Hepatocyte (in vitro differentiated cells): ENCODE measurements around the gene F7. TPM values are rescaled to one million over a fixed set of nuclear protein-coding genes. Genes with fewer than 3 reads are reported as not detected.
"Not testable (repeated sequence)": the region's sequence is repeated elsewhere in the genome, so short reads cannot be mapped to it uniquely, and the experiment has no call there.

ENCODE experiments used
- DNase-seq: peaks from one replicate; pipeline ENCODE4 v3.0.0-alpha.2; 2016; ENCODE audit warnings: low spot score
- H2AFZ ChIP-seq: fragments of 200-600 bp; sonication (generic); 2 replicates; pipeline ENCODE4 v1.6.0; 2016; ENCODE audit warnings: antibody characterized with exemption, mild to moderate bottlenecking
- H3K27ac ChIP-seq: fragments of 200-600 bp; sonication (generic); 2 replicates; pipeline ENCODE4 v1.5.1; 2016; ENCODE audit warnings: mild to moderate bottlenecking
- H3K27me3 ChIP-seq: fragments of 200-600 bp; sonication (generic); 2 replicates; pipeline ENCODE4 v1.6.1; 2016
- H3K36me3 ChIP-seq: fragments of 200-600 bp; sonication (generic); replicated peaks from 2 replicates; pipeline ENCODE4 v1.5.1; 2016; ENCODE audit warnings: low read depth; ENCODE audit not compliant: insufficient read depth
- H3K4me1 ChIP-seq: fragments of 200-600 bp; sonication (generic); 2 replicates; pipeline ENCODE4 v1.5.1; 2016; ENCODE audit warnings: mild to moderate bottlenecking, moderate library complexity; ENCODE audit not compliant: insufficient read depth
- H3K4me2 ChIP-seq: fragments of 200-600 bp; sonication (generic); 2 replicates; pipeline ENCODE4 v1.6.0; 2016
- H3K4me3 ChIP-seq: fragments of 200-600 bp; sonication (generic); 2 replicates; pipeline ENCODE4 v1.5.1; 2016; ENCODE audit warnings: mild to moderate bottlenecking
- H3K79me2 ChIP-seq: fragments of 200-600 bp; sonication (generic); 2 replicates; pipeline ENCODE4 v1.6.0; 2017; ENCODE audit warnings: mild to moderate bottlenecking
- H3K9me2 ChIP-seq: fragments of 200-600 bp; sonication (generic); replicated peaks from 2 replicates; pipeline ENCODE4 v1.6.0; 2017; ENCODE audit warnings: mild to moderate bottlenecking; ENCODE audit not compliant: insufficient read depth
- H3K9me3 ChIP-seq: fragments of 200-600 bp; sonication (generic); 2 replicates; pipeline ENCODE4 v1.5.1; 2016; ENCODE audit warnings: low read depth, mild to moderate bottlenecking
- H4K20me1 ChIP-seq: fragments of 200-600 bp; sonication (generic); 2 replicates; pipeline ENCODE4 v1.6.0; 2016; ENCODE audit warnings: mild to moderate bottlenecking; ENCODE audit not compliant: insufficient read depth, poor library complexity, severe bottlenecking
- EZH2 ChIP-seq: fragments of 200-600 bp; sonication (generic); IDR thresholded peaks from 2 replicates; pipeline ENCODE4 v1.6.1; 2016; ENCODE audit warnings: antibody characterized with exemption, mild to moderate bottlenecking, borderline replicate concordance
- EZH2phosphoT487 ChIP-seq: fragments of 200-600 bp; sonication (generic); IDR thresholded peaks from one replicate; pipeline ENCODE4 v1.6.1; 2018; ENCODE audit warnings: antibody characterized with exemption, mild to moderate bottlenecking, low read depth, moderate library complexity; ENCODE audit not compliant: unreplicated experiment, severe bottlenecking
- whole genome bisulfite sequencing: methylation state at CpG from one replicate; pipeline ENCODE4 v1.1.6; 2016; ENCODE audit warnings: low lambda C conversion rate; ENCODE audit errors: missing lambda C conversion rate; 5-methylcytosine and 5-hydroxymethylcytosine counted together
- polyA plus RNA-seq: library from polyadenylated mRNA; unstranded; fragments of >200 nt; fragmentation: Nextera tagmentation; extraction: Ambion mirVana; gene quantifications from 2 replicates; pipeline ENCODE4 v1.2.1, GENCODE V29; 2016
- total RNA-seq: library from RNA; depleted of rRNA; stranded (reverse); fragments of >200 nt; gene quantifications from 2 replicates; pipeline ENCODE4 v1.2.3, GENCODE V29; 2014
- TF ChIP-seq, protein P1 (sequence below): fragments of 200-600 bp; sonication (generic); IDR thresholded peaks from 2 replicates; pipeline ENCODE4 v1.5.1; 2016; ENCODE audit warnings: antibody characterized with exemption, mild to moderate bottlenecking; ENCODE audit not compliant: poor library complexity

The F7 gene
- total and polyA plus RNA-seq, 2 experiments from 2014 or later, result 12.6 to 24.0 TPM

GRCh38 chr13:113105921-113106452 is 396 bp downstream of the F7 start:
- H3K27ac ChIP-seq, result peak overlapping the region; percentile 94
- no peaks in the 10 kb centered on the region for H3K36me3 ChIP-seq
- peak overlapping the region; percentile 71 for H3K4me2 ChIP-seq
- no peak overlapping the region for H3K4me3 ChIP-seq
- no peaks in the 10 kb centered on the region for H3K9me2 ChIP-seq
- H4K20me1 ChIP-seq, result no peaks in the 10 kb centered on the region
- peaks cover 15% of the 10 kb centered on the region for H3K27me3 ChIP-seq
- H3K9me3 ChIP-seq, result no peaks in the 10 kb centered on the region
- peak; percentile 39 for DNase-seq
- WGBS, result 59% methylated on average over 9 of the region's 16 CpGs
- peaks cover 19% of the 10 kb centered on the region for H3K4me1 ChIP-seq
- H3K79me2 ChIP-seq, result no peaks in the 10 kb centered on the region
- H2AFZ ChIP-seq, result no peak overlapping the region
- TF ChIP-seq EZH2phosphoT487, result no peak
- TF ChIP-seq, protein P1, sequence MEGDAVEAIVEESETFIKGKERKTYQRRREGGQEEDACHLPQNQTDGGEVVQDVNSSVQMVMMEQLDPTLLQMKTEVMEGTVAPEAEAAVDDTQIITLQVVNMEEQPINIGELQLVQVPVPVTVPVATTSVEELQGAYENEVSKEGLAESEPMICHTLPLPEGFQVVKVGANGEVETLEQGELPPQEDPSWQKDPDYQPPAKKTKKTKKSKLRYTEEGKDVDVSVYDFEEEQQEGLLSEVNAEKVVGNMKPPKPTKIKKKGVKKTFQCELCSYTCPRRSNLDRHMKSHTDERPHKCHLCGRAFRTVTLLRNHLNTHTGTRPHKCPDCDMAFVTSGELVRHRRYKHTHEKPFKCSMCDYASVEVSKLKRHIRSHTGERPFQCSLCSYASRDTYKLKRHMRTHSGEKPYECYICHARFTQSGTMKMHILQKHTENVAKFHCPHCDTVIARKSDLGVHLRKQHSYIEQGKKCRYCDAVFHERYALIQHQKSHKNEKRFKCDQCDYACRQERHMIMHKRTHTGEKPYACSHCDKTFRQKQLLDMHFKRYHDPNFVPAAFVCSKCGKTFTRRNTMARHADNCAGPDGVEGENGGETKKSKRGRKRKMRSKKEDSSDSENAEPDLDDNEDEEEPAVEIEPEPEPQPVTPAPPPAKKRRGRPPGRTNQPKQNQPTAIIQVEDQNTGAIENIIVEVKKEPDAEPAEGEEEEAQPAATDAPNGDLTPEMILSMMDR, result no peak

DNA sequence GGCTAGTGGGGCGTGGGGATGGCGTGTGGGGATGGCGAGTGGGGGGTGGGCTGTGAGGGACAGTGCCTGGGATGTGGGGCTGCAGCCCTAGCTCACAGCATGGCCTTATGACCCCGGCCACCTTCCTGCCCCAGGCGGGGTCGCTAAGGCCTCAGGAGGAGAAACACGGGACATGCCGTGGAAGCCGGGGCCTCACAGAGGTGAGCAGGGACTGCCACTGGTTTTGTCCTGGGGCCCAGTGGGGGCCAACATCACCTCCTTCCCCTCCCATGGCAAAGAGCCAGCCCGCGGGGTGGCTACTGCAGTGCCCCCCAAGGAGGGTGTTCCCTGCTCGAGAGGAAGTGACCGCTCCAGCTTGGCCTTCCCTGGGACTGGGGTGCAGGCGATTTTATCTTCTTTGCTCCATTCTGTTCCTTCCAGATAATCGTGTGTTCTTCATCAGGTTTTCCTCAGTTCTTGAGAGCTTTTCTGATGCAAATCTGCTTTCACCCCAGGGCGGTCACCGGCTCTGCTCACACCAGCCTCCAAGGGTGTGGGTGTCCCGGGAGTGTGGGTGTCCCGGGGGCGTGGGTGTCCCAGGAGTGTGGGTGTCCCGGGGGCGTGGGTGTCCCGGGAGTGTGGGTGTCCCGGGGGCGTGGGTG is 1.2 kb downstream of the F7 start:
- TF ChIP-seq EZH2phosphoT487 (no peak), EZH2 (no peak)
- TF ChIP-seq, protein P1, result no peak
- H3K9me2 ChIP-seq, result no peaks in the 10 kb centered on the region
- no peaks in the 10 kb centered on the region for H3K9me3 ChIP-seq
- H3K36me3 ChIP-seq, result no peaks in the 10 kb centered on the region
- H2AFZ ChIP-seq, result no peak overlapping the region
- H4K20me1 ChIP-seq, result no peaks in the 10 kb centered on the region
- H3K79me2 ChIP-seq, result no peaks in the 10 kb centered on the region
- peaks cover 15% of the 10 kb centered on the region for H3K27me3 ChIP-seq
- H3K27ac ChIP-seq, result no peak overlapping the region
- DNase-seq, result no peak
- no peak overlapping the region for H3K4me3 ChIP-seq
- WGBS, result 81% methylated on average over 16 of the region's 25 CpGs
- H3K4me2 ChIP-seq, result no peak overlapping the region
- peaks cover 19% of the 10 kb centered on the region for H3K4me1 ChIP-seq

DNA sequence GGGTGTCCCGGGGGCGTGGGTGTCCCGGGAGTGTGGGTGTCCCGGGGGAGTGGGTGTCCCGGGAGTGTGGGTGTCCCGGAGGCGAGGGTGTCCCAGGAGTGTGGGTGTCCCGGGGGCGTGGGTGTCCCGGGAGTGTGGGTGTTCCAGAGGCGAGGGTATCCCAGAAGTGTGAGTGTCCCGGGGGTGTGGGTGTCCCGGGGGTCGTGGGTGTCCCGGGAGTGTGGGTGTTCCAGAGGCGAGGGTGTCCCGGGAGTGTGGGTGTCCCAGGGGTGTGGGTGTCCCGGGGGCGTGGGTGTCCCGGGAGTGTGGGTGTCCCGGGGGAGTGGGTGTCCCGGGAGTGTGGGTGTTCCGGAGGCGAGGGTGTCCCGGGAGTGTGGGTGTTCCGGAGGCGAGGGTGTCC is 2.9 kb downstream of the F7 start:
- H3K9me2 ChIP-seq, H3K79me2 ChIP-seq, H3K4me3 ChIP-seq, H3K9me3 ChIP-seq, DNase-seq, H4K20me1 ChIP-seq, H3K4me2 ChIP-seq, H3K36me3 ChIP-seq, H3K27ac ChIP-seq, H2AFZ ChIP-seq: not testable (repeated sequence)
- H3K4me1 ChIP-seq, result peaks cover 19% of the 10 kb centered on the region
- H3K27me3 ChIP-seq, result peaks cover 15% of the 10 kb centered on the region
- WGBS, result no CpG with 5 or more reads among the region's 27 CpGs

- 54% methylated on average over 49 of the region's 73 CpGs for WGBS
- Histone ChIP-seq H3K27ac (no peak overlapping the region), H4K20me1 (no peaks in the 10 kb centered on the region), H2AFZ (peak overlapping the region; percentile 56), H3K4me3 (no peak overlapping the region), H3K9me3 (no peaks in the 10 kb centered on the region), H3K36me3 (no peaks in the 10 kb centered on the region), H3K79me2 (no peaks in the 10 kb centered on the region), H3K4me2 (peak overlapping the region; percentile 85), H3K27me3 (peaks cover 15% of the 10 kb centered on the region), H3K4me1 (peaks cover 19% of the 10 kb centered on the region), H3K9me2 (no peaks in the 10 kb centered on the region)
- no peak for TF ChIP-seq EZH2
- TF ChIP-seq, protein P1, result no peak
- DNase-seq, result no peak
Observed at GRCh38 chr13:113109151-113110047, 3.8 kb downstream of the F7 start.
